GM12874 (cell line): ENCODE data around the gene PXMP4.

Experiments used
- TF ChIP-seq, protein P1 (sequence below): IDR thresholded peaks from 2 replicates; pipeline ENCODE4 v1.5.1; 2011; ENCODE audit warnings: low read depth, mild to moderate bottlenecking, control low read depth, low read length, moderate library complexity; ENCODE audit not compliant: insufficient read depth

PXMP4 gene, protein sequence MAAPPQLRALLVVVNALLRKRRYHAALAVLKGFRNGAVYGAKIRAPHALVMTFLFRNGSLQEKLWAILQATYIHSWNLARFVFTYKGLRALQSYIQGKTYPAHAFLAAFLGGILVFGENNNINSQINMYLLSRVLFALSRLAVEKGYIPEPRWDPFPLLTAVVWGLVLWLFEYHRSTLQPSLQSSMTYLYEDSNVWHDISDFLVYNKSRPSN

DNA sequence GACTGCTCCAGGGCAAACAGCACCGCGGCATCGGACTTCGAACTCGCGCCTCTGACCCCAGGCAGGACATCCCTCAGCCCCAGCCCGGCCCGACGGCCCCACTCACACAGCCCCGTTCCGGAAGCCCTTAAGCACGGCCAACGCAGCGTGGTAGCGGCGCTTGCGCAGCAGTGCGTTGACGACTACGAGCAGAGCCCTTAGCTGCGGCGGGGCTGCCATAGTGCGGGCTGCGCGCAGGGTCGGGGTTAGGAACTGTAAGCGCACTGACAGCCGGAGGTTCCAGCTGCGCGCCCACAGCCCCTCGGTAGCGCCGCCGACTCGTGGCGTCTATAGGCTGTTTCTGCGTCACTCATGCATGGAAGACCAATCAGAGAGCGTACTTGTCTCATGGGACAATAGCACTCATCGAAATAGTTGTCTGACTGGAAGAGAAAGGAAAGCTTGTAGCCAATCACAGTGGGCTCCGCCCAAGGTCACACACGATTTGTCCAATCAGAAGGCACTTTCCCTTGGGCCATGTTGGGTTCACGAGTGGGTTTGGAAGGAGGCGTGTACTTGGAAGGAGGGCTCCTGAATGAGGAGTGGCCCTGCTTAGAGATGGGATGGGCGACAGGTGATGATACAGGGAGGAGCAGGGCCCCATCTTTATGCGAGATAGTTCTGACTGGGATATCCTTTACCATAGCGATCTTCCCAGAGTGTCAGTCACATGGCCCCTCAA lies at the start of gene PXMP4:
Gene PXMP4 (minus strand): TSS at position 322 of the 721 bp plus-strand sequence. CDS start 103 bp downstream, at position 219.
- TF ChIP-seq, protein P1, sequence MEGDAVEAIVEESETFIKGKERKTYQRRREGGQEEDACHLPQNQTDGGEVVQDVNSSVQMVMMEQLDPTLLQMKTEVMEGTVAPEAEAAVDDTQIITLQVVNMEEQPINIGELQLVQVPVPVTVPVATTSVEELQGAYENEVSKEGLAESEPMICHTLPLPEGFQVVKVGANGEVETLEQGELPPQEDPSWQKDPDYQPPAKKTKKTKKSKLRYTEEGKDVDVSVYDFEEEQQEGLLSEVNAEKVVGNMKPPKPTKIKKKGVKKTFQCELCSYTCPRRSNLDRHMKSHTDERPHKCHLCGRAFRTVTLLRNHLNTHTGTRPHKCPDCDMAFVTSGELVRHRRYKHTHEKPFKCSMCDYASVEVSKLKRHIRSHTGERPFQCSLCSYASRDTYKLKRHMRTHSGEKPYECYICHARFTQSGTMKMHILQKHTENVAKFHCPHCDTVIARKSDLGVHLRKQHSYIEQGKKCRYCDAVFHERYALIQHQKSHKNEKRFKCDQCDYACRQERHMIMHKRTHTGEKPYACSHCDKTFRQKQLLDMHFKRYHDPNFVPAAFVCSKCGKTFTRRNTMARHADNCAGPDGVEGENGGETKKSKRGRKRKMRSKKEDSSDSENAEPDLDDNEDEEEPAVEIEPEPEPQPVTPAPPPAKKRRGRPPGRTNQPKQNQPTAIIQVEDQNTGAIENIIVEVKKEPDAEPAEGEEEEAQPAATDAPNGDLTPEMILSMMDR: no peak

DNA sequence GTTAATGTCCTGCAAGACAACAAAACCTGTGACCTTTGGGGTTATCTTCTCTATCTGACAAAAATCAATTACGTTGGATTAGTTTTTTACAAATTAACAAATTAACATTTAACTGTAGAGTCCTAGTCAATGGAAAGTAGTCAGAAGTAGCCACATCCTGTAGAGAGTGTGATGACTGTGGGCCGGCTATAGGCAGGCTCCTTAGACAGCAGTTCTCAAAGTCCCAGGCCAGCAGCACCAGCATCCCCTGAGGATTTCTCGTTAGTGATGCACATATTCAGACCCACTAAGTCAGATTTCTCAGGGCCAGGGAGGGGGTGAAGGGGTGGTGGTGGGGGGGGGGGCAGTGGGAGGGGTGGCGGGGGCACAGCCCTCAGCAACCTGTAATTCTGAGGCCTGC lies 48.9 kb upstream of the PXMP4 start:
- TF ChIP-seq, protein P1: no peak

DNA sequence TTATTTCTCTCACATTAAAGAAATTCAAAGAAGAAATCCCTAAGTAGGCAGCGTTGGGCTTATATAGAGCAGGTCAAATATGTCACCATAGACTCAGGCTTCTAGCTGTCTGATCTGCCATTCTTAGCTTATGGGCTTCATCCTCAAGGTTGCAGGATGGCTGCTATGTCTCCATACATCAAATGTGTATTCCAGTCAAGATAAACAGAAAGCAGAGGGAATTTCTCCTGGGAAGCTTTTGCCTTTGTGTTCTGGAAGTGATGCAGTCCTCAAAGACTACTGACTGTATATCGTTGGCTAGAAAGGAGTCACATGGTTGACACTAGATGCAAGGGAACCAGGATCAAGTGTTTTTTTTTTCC lies 47.6 kb upstream of the PXMP4 start:
- TF ChIP-seq, protein P1: no peak

DNA sequence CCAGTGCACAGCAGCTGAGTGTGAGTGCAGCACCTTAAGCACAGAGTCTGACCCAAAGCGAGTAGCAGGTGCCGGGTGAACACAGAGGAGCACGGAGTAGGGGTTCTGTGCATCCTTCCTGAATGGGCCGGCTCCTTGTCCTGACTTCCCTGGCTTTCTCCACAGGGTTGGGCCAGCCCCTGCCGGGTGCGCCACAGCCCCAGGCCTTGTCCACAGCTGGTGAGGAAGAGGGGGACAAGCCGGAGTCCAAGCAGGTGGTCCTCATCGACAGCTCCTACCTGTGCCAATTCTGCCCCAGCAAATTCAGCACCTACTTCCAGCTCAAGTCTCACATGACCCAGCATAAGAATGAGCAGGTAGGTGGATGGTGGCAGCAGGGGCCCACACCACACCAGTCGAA lies 46.6 kb upstream of the PXMP4 start:
- TF ChIP-seq, protein P1: no peak

DNA sequence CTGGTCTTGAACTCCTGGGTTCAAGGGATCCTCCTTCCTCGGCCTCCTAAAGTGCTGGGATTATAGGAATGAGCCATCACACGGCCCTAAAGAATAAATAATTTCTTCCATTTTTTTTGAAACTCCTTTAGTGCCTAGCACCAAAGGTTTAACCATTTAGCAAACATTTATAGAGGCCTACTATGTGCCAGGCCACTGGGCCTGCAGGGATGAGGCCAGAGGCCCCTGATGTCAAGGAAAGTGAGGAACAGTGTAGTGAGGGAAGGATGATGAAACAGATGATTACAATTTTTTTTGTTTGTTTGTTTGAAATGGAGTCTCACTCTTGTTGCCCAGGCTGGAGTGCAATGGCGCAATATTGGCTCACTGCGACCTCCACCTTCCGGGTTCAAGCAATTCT lies 45.5 kb upstream of the PXMP4 start:
- TF ChIP-seq, protein P1: no peak

DNA sequence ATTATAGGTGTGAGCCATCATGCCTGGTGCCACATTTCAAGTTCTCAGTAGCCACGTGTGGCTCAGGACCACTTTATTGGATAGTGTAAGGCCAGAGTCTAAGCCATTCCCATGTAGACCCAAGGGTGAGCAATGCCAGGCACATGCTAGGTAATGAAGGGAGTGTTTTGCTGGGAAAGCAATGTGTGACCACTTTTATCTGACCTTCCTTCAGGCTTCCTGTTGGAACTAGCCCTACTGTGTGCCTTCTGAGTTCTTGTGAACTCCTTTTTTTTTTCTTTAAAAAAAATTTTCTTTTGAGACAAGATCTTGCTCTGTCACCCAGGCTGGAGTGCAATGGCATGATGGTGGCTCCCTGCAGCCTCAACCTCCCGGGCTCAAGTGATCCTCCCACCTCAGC lies 45.0 kb upstream of the PXMP4 start:
- TF ChIP-seq, protein P1: no peak

DNA sequence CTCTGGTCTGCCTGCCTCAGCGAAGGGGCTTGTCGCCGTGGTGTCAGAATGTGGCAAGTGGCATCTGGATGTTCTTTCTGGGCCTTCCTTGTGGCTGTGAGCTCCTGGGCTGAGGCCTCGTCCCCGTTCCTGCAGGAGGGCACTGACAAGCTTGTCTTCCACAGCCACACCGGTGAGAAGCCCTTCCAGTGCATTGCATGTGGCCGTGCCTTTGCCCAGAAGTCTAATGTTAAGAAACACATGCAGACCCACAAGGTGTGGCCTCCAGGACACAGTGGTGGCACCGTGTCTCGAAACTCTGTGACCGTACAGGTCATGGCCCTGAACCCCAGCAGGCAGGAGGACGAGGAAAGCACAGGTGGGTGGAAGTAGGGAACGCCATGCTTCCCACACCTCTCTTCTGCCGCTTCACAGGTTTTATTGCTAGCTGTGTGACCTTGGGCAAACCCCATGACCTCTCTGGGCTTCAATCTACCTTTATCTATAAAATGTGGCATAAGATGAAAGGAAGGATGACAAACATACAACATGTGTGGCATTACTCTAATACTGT lies 41.7 kb upstream of the PXMP4 start:
- TF ChIP-seq, protein P1: no peak
